ENCODE measurements around the gene TEFM.

DNA sequence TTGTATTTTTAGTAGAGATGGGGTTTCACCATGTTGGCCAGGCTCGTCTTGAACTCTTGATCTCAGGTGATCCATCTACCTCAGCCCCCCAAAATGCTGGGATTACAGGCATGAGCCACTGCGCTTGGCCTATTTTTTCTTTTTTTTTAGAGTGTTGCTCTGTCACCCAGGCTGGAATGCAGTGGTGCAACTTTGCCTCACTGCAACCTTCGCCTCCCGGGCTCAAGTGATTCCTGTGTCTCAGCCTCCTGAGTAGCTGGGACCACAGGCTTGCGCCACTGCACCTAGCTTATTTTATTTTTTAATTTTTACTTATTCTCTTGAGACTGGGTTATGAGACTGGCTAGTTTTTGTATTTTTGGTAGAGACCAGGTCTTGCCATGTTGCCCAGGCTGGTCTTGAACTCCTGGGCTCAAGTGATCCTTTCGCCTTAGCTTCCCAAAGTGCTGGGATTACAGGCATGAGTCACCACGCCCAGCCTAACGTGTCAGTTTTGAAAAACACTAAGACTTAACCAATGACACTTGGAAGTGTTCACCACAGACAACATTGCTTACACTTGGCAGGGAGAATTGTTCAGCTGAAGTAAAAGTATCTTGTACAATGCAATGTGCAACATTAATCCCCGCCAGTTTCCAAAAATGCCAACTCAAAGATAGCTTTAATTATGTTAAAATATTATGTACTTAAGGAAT, 47.3 kb downstream of the TEFM start:
- no peak for TF ChIP-seq EZH2phosphoT487 (conservative IDR thresholded peaks at IDR 0.05; ENCODE audit: low read length)
- TF ChIP-seq, protein P1, sequence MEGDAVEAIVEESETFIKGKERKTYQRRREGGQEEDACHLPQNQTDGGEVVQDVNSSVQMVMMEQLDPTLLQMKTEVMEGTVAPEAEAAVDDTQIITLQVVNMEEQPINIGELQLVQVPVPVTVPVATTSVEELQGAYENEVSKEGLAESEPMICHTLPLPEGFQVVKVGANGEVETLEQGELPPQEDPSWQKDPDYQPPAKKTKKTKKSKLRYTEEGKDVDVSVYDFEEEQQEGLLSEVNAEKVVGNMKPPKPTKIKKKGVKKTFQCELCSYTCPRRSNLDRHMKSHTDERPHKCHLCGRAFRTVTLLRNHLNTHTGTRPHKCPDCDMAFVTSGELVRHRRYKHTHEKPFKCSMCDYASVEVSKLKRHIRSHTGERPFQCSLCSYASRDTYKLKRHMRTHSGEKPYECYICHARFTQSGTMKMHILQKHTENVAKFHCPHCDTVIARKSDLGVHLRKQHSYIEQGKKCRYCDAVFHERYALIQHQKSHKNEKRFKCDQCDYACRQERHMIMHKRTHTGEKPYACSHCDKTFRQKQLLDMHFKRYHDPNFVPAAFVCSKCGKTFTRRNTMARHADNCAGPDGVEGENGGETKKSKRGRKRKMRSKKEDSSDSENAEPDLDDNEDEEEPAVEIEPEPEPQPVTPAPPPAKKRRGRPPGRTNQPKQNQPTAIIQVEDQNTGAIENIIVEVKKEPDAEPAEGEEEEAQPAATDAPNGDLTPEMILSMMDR (IDR thresholded peaks at IDR 0.05; ENCODE audit: insufficient read depth, low read length, poor library complexity, severe bottlenecking) = no peak

Measured in SU-DHL-6 (cell line).